Measurements from ENCODE around the gene HDAC8.

The HDAC8 gene

GRCh38 chrX:72351606-72352334 is 220.9 kb downstream of the HDAC8 start:
- no peak overlapping the region for H3K4me3 ChIP-seq (ENCODE audit: low read depth, low read length)
- no peak for TF ChIP-seq CTCF (conservative IDR thresholded peaks at IDR 0.05; ENCODE audit: low read depth, low read length)
- no peak for DNase-seq (ENCODE audit: low read depth)

- TF ChIP-seq CTCF (conservative IDR thresholded peaks at IDR 0.05; ENCODE audit: low read depth, low read length): no peak
- no peak overlapping the region for H3K4me3 ChIP-seq (ENCODE audit: low read depth, low read length)
- no peak for DNase-seq (ENCODE audit: low read depth)
Observed at GRCh38 chrX:72349190-72349589, 223.5 kb downstream of the HDAC8 start.

GRCh38 chrX:72348247-72348979 is 224.2 kb downstream of the HDAC8 start:
- no peak for DNase-seq (ENCODE audit: low read depth)
- no peak overlapping the region for H3K4me3 ChIP-seq (ENCODE audit: low read depth, low read length)
- no peak for TF ChIP-seq CTCF (conservative IDR thresholded peaks at IDR 0.05; ENCODE audit: low read depth, low read length)

- no peak for DNase-seq (ENCODE audit: low read depth)
- H3K4me3 ChIP-seq (ENCODE audit: low read depth, low read length): no peak overlapping the region
- no peak for TF ChIP-seq CTCF (conservative IDR thresholded peaks at IDR 0.05; ENCODE audit: low read depth, low read length)
Observed at GRCh38 chrX:72347366-72347765, 225.3 kb downstream of the HDAC8 start.

- H3K4me3 ChIP-seq (ENCODE audit: low read depth, low read length): no peak overlapping the region
- TF ChIP-seq CTCF (conservative IDR thresholded peaks at IDR 0.05; ENCODE audit: low read depth, low read length): no peak
- DNase-seq (ENCODE audit: low read depth): no peak
Observed at GRCh38 chrX:72346302-72346949, 226.2 kb downstream of the HDAC8 start.

GRCh38 chrX:72340626-72341025 is 232.0 kb downstream of the HDAC8 start:
- H3K4me3 ChIP-seq (ENCODE audit: low read depth, low read length): no peak overlapping the region
- TF ChIP-seq CTCF (conservative IDR thresholded peaks at IDR 0.05; ENCODE audit: low read depth, low read length): no peak

More at GRCh38 chrX:72340626-72341025, 232.0 kb downstream of the HDAC8 start:
- no peak for DNase-seq (ENCODE audit: low read depth)

Measured in choroid plexus epithelial cell (primary cell).